Vagina (tissue), 2 donors: ENCODE measurements around the gene DHX29. TPM values are rescaled to one million over a fixed set of nuclear protein-coding genes. Genes with fewer than 3 reads are reported as not detected.

Experiments
- DNase-seq, 2 donors: peaks; one replicate each; pipeline ENCODE4 v3.0.0-alpha.2; 2017; ENCODE audit errors: extremely low spot score in 2 of 2
- H3K27ac ChIP-seq: fragments of 200-600 bp; sonication (generic); one replicate; pipeline ENCODE4 v1.5.1; 2019
- H3K27me3 ChIP-seq: fragments of 200-600 bp; sonication (generic); one replicate; pipeline ENCODE4 v1.5.1; 2019
- H3K36me3 ChIP-seq, 2 donors: fragments of 200-600 bp; sonication (generic); one replicate each; pipeline ENCODE4 v1.5.1; 2017 to 2019
- H3K4me1 ChIP-seq: fragments of 200-600 bp; sonication (generic); one replicate; pipeline ENCODE4 v1.5.1; 2019
- H3K4me3 ChIP-seq, 2 donors: fragments of 200-600 bp; sonication (generic); 1 replicate in 1 of 2; 2 replicates in 1 of 2; pipeline ENCODE4 v1.5.1; 2016 to 2019
- H3K9me3 ChIP-seq: fragments of 200-600 bp; sonication (generic); one replicate; pipeline ENCODE4 v1.5.1; 2019
- POLR2A ChIP-seq, 2 donors: fragments of 450-650 bp; IDR thresholded peaks; one replicate each; pipeline ENCODE4 v1.6.1; 2017; ENCODE audit warnings: antibody characterized with exemption in 2 of 2, mild to moderate bottlenecking in 2 of 2, moderate library complexity in 2 of 2
- POLR2AphosphoS5 ChIP-seq, 2 donors: sonication (generic); formaldehyde crosslinking; IDR thresholded peaks; one replicate each; pipeline ENCODE4 v1.9.0; 2017; ENCODE audit warnings: antibody characterized with exemption in 2 of 2, mild to moderate bottlenecking in 2 of 2, low read depth in 1 of 2; ENCODE audit not compliant: insufficient read depth in 1 of 2
- intact Hi-C: fragments of 100-400 bp; cut with DNase I; formaldehyde crosslinking; loops from one replicate; pipeline ENCODE4 v1.15.1; 2023
- total RNA-seq: library from RNA; depleted of rRNA; stranded (reverse); fragments of >200 nt; gene quantifications from one replicate; pipeline ENCODE4 v1.2.3, GENCODE V29; 2016
- TF ChIP-seq, protein P1 (sequence below), 3 experiments: fragments of 450-650 bp in 2 of 3; fragments of 200-600 bp in 1 of 3; sonication (generic) in 1 of 3; IDR thresholded peaks; one replicate each; pipeline ENCODE4 v1.5.1; 2017 to 2019; ENCODE audit warnings: antibody characterized with exemption in 3 of 3, mild to moderate bottlenecking in 2 of 3, moderate library complexity in 2 of 3

Gene DHX29
- total RNA-seq, 1 donor from 2014 or later: 19.2 TPM

DNA sequence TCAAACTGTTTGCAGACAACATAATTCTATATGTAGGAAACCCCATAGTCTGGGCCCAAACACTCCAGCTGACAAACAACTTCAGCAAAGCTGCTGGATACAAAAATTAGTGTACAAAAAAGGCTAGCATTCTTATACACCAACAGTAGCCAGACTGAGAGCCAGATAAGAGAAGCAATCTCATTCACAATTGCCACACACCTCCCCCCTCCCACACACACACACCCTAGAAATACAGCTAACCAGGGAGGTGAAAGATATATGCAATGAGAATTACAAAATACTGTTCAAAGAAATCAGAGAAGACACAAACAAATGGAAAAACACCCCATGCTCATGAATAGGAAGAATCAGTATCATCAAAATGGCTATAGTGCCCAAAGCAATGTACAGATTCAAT is 9.3 kb upstream of the DHX29 start:
- TF ChIP-seq POLR2AphosphoS5 (IDR thresholded peaks at IDR 0.05; ENCODE audit: insufficient read depth in 1 of 2, low read depth in 1 of 2): no peak
- no peak for TF ChIP-seq POLR2A (IDR thresholded peaks at IDR 0.05)
- TF ChIP-seq, protein P1, sequence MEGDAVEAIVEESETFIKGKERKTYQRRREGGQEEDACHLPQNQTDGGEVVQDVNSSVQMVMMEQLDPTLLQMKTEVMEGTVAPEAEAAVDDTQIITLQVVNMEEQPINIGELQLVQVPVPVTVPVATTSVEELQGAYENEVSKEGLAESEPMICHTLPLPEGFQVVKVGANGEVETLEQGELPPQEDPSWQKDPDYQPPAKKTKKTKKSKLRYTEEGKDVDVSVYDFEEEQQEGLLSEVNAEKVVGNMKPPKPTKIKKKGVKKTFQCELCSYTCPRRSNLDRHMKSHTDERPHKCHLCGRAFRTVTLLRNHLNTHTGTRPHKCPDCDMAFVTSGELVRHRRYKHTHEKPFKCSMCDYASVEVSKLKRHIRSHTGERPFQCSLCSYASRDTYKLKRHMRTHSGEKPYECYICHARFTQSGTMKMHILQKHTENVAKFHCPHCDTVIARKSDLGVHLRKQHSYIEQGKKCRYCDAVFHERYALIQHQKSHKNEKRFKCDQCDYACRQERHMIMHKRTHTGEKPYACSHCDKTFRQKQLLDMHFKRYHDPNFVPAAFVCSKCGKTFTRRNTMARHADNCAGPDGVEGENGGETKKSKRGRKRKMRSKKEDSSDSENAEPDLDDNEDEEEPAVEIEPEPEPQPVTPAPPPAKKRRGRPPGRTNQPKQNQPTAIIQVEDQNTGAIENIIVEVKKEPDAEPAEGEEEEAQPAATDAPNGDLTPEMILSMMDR (IDR thresholded peaks at IDR 0.05): no peak
- Histone ChIP-seq H3K36me3 (no peaks in the 10 kb centered on the region), H3K9me3 (no peaks in the 10 kb centered on the region), H3K4me1 (peaks cover 13% of the 10 kb centered on the region), H3K27me3 (no peaks in the 10 kb centered on the region), H3K4me3 (no peak overlapping the region), H3K27ac (no peak overlapping the region)
- DNase-seq: no peak
- intact Hi-C loops: no loop called here

DNA sequence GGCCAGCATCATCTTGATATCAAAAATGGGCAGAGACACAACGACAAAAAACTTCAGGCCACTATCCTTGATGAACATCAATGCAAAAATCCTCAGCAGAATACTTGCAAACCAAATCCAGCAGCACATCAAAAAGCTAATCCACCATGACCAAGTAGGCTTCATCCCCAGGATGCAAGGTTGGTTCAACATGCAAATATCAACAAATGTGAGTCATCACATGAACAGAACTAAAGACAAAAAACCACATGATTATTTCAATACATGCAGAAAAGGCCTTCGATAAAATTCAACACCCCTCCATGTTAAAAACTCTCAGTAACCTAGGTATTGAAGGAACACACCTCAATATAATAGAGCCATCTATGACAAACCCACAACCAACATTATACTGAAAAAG is 8.8 kb upstream of the DHX29 start:
- Histone ChIP-seq H3K27me3 (no peaks in the 10 kb centered on the region), H3K36me3 (no peaks in the 10 kb centered on the region), H3K4me1 (peaks cover 18% of the 10 kb centered on the region), H3K27ac (no peak overlapping the region), H3K9me3 (no peaks in the 10 kb centered on the region), H3K4me3 (no peak overlapping the region)
- DNase-seq: no peak
- no peak for TF ChIP-seq POLR2A (IDR thresholded peaks at IDR 0.05)
- TF ChIP-seq, protein P1 (IDR thresholded peaks at IDR 0.05): no peak
- no peak for TF ChIP-seq POLR2AphosphoS5 (IDR thresholded peaks at IDR 0.05; ENCODE audit: insufficient read depth in 1 of 2, low read depth in 1 of 2)
- intact Hi-C loops: no loop called here

DNA sequence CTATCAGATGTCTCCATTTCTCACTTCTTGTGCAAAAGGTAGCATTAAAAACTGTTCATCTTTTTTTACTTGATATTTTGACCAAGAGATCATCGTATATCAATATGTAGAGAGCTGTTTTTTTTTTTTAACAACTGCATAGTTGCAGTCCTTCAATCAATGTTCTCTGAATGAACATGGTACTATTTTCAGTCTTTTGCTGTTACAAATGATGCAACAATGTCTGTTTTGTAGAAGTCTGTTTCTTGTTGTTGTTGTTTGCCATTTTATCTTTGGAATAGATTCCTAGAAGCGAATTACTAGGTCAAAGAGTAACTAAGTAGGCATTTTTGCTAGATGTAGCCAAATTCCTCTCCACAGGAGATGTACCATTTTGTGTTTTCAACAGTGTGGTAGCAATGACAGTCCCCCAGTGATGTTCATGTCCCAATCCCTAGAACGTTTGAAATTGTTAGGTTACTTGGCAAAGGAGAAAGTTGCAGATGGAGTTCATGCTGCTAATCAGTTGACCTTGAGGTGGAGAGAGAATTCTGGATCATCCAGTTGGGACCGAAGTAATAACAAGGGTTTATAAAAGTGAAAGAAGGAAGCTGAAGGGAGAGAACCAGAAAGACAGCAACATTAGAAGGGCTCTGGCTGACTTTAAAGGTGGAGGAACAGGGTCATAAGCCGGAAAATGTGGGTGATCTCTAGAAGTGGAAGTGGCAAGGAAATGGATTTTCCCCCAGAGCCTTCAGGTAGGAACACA is 6.5 kb upstream of the DHX29 start:
- H3K9me3 ChIP-seq: no peaks in the 10 kb centered on the region
- peaks cover 41% of the 10 kb centered on the region for H3K4me1 ChIP-seq
- intact Hi-C loops: no loop called here

DNA sequence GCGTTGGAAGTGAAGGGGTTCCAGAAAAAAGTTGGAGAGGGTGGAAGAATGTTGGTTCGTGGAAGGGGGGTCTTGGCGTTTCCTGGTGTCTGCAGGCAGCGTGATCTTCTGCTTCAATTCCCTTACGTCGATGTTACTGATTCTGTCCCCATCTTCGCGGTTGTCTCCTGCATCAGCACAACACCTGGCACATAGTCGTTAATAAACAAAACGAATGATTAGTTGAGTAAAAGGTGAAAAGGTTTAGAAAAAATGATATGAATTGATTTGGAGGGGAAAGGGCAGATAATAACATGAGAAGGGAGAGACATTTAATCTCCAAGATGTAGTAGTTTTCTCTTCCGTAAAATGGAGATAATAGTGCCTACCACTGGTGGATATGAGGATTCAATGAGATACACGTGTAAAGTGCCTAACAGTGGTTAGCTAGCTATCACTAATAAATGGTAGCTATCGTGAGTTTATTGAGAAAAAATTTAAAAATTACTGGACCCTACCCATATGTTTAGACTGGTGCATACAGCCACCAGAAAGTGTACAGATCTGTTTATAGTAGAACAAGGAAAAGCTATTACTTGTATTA is 851 bp upstream of the DHX29 start:
- peaks cover 71% of the 10 kb centered on the region for H3K4me1 ChIP-seq
- peak overlapping the region; percentile 66 to 83 for H3K4me3 ChIP-seq
- intact Hi-C loops: no loop called here
- H3K27me3 ChIP-seq: no peaks in the 10 kb centered on the region
- no peaks in the 10 kb centered on the region for H3K36me3 ChIP-seq
- TF ChIP-seq POLR2AphosphoS5 (IDR thresholded peaks at IDR 0.05; ENCODE audit: insufficient read depth in 1 of 2, low read depth in 1 of 2) (no peak), POLR2A (IDR thresholded peaks at IDR 0.05) (no peak)
- TF ChIP-seq, protein P1 (IDR thresholded peaks at IDR 0.05): no peak
- H3K9me3 ChIP-seq: no peaks in the 10 kb centered on the region
- H3K27ac ChIP-seq: peak overlapping the region; percentile 87
- no peak for DNase-seq

More for the DNA sequence above, 6.5 kb upstream of the DHX29 start:
- Histone ChIP-seq H3K27ac (no peak overlapping the region), H3K36me3 (no peaks in the 10 kb centered on the region), H3K4me3 (no peak overlapping the region), H3K27me3 (no peaks in the 10 kb centered on the region)
- TF ChIP-seq POLR2AphosphoS5 (IDR thresholded peaks at IDR 0.05; ENCODE audit: insufficient read depth in 1 of 2, low read depth in 1 of 2) (no peak), POLR2A (IDR thresholded peaks at IDR 0.05) (no peak)
- TF ChIP-seq, protein P1 (IDR thresholded peaks at IDR 0.05): no peak
- no peak for DNase-seq
